Stimulated activated CD4-positive, alpha-beta T cell treated with anti-CD3 and anti-CD28 coated beads, Interleukin-12 subunit alpha, Interleukin-12 subunit beta, amount 100 ng/mL, for 24 hours (primary cell): ENCODE measurements around the gene TBC1D1.

ENCODE experiments used
- DNase-seq, 2 experiments: peaks; one replicate each; pipeline ENCODE4 v3.0.0-alpha.2; 2020; ENCODE audit warnings: low read depth in 2 of 2

TBC1D1 gene

DNA sequence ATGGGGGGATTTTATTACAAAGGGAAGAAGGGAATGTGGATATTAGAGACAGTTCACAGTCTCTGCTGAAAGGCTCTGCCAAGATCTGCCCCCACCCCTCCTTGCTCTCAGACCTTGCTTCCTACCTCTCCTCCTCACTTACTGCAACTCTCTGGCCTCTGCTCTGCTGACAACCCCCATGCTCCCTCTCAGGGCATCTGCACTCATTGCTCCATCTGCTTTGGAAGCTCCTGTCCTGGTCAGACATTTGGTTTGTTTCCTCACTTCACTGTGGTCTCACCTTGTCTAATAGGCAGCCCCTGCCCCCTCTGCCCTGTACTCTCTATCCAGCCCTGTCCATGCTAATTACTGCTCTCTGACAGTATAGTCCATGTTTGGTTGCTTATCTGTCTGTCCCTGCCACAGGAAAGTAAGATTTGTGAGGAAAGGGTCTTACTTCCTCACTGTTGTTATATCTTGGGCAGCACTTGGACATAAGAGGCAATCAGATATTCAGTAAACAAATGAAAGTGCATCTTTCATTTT is 258.6 kb downstream of the TBC1D1 start:
- no peak for DNase-seq

DNA sequence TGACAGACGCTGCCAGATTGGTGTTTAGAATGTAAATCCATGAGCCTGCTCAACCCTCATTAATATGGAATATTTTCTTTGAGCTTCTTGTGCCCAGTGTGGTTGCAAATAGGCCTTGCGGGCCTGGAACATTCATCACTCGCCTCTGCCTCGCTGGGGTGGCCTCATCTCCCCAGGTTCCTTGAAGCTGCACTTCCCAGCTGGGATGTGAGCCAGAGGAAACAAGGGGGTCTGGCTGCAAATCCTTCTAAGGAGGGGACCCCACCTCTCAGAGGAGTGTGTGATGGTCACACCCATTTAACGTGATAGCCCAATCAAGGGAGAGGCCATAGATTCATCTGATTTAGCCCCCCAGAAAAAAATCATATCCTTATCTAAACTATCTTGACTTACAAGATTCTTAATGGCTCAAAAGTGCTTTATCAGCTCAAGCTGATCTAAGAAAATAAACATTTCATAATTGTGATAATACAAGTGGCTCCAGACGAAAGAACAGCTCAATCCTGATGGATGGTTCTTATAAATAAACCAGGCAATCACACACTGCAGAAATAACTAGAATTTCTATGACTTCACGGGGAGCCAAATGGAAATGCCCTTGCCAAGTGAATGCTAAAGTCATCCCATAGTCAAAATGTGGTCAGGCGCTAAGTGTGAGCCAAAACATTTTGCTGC is 259.2 kb downstream of the TBC1D1 start:
- no peak for DNase-seq

DNA sequence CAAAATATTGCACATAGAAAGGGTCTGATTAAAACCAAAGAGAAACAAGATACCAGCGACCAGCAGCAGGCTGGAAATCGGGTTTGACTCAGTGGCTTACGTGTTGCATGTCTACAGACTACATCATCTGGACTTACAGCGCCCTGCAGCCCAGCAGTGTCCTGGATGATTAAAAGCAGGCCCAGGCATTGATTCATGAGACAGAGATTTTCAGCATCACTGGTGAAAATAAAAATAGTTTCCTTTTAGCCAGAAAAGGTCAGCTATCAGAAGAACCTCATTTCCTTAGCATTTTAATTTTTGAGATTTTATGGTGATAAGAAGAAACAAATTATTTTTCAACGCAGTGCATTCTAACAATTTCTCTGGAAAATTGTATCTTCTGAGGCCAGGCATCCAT is 259.9 kb downstream of the TBC1D1 start:
- DNase-seq, result no peak

DNA sequence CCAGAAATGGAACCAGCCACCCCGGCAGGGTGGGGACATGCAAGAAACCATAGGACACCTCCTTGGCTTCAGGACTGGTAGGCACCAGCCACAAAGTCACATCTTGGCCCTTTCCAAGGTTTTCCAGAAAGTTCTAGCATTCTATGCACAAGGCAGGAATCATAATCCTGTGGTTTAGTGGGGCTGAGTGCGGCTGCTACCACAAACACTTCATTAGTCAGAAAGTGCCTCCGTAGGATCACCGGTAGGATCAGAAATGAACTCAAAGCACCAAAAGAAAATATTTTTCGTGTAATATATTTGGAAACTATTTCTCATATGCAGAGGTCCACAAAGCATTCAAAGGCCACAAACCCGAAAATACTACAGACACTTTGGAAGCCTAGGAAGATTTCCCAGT is 261.0 kb downstream of the TBC1D1 start:
- no peak for DNase-seq

GRCh38 chr4:38152305-38152704 is 261.4 kb downstream of the TBC1D1 start:
- no peak for DNase-seq

GRCh38 chr4:38152721-38153386 is 262.0 kb downstream of the TBC1D1 start:
- DNase-seq, result no peak

- DNase-seq, result no peak
Measured at GRCh38 chr4:38153387-38153760, 262.5 kb downstream of the TBC1D1 start.

DNA sequence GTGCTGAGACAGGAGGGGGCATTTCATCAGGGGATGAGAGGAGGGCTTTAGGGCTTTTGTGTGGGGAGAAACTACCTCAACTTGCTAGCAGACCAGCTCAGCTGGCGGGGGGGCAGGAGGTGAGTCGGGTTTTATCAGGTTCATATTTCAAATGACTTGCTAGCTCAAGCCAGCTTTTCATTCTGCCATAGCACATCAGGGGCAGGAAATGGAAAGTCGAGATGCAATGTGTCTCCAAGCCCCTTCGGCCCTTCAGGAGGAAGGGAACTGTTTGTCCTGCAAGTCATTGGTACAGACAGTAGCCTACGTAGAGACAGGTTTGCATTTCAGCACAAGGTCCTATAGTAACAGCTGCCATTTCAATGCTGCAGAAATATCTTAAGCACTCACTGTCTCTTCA is 263.4 kb downstream of the TBC1D1 start:
- no peak for DNase-seq

DNA sequence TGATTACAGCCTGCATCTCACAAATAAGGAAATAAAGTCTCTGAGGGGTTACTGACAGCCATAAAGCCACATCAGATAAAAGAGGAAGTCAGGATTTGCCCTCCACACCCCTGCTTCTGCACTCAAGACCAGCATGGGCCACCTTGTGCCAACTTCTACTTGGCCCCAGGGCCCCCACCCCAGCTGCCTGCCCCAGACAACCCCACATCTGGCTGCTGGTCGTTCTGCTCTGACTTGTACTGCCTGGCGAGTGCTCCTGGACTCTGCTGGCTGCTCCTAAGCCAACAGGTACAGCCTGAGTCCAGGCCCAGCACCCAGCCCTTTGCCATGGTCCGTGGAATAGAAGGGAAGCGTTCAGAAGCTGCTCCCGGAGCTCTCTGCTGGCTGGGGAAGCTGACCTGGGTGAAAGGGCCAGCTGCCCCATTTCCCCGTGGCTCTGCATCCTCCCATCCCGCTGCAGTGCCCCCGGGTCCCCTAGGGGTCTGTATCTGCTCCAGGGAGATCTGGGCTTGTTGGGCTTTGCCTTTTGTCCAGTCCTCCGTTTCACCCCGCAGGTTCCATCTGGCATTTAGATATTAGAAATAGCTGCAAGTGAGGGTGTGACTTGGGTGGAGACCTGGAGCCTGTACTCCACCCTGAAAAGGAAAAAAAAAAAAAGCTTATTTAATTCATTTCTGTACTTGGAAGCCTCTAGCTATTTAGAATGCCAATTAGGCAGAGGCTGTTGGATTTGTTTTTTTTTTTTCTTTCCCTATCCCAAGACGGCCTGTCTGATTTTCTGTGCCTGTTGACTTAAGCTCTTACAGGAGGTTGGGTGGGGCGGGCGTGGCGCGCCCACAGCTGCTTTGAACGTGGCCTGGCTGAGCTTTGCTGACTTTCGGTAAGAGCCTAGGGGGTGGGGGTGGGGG is 264.1 kb downstream of the TBC1D1 start:
- DNase-seq, result no peak

GRCh38 chr4:38155589-38156294 is 264.9 kb downstream of the TBC1D1 start:
- DNase-seq, result no peak

- no peak for DNase-seq
Measured at GRCh38 chr4:38157592-38157991, 266.7 kb downstream of the TBC1D1 start.

GRCh38 chr4:38160487-38161207 is 269.8 kb downstream of the TBC1D1 start:
- peak in 1 of 2 experiments; percentile 37 for DNase-seq

DNA sequence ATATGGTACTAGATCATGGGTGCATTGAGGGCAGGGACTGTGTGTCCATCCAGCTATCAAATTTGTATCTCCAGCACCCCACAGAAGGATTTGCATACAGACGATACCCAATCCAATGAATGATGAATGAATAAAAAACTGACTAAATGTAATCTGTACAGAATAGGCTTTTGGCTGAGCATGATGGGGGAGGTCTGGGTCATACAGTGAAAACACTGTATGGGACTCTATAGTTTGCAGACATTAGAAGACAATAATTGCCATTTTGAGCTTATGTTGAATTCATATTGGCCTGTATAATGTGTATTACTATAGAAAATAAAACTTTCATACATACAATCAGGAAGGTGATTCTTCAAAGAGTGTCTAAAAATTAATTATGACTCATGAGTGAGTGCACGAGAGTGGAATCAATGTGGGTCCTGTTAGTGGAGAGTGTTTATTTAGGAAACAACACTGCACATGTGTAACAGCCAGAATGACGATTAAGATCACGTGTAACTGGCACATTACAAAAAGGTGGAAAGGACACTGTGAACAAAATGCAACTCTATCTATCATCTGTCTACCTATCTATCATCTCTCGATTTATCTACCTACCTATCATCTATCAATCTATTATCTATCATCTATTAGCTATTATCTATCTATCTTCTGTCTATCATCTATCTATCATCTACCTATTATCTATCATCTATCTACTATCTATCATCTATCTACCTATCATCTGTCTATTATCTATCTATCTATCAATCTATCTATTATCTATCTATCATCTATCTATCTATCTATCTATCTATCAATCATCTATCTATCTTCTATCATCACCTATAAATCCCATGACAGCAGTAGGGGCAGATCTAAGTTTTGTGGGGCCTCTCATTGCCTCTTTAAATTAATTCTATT is 270.6 kb downstream of the TBC1D1 start:
- no peak for DNase-seq

GRCh38 chr4:38162240-38162784 is 271.4 kb downstream of the TBC1D1 start:
- no peak for DNase-seq

- no peak for DNase-seq
Measured at GRCh38 chr4:38163216-38164006, 272.5 kb downstream of the TBC1D1 start.

- DNase-seq, result no peak
Measured at GRCh38 chr4:38164346-38164745, 273.5 kb downstream of the TBC1D1 start.

DNA sequence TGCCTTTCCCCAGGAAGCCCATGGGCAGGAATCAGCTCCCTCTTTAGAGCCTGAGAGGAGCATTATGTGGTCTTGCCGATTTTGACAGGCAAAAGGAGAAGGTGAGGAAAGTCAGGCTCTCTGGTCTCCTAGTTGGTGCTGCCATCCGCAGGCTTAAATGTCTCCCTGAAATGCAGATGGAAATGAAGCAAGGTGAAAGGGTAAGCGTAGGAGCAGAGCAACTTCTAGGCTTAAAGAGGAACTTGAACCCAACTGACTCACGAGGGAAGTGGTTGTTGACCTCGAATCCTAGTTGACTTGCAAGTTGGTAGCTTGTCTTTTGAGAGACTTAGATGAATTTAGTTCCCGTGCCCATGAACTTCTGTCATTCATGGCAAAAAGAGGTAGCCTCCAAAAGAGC is 275.2 kb downstream of the TBC1D1 start:
- no peak for DNase-seq

GRCh38 chr4:38166768-38167167 is 275.9 kb downstream of the TBC1D1 start:
- no peak for DNase-seq

GRCh38 chr4:38167973-38168372 is 277.1 kb downstream of the TBC1D1 start:
- no peak for DNase-seq
